ENCODE measurements around the gene AGPAT3. TPM values are rescaled to one million over a fixed set of nuclear protein-coding genes. Genes with fewer than 3 reads are reported as not detected.
A peak's percentile ranks its signal among the peaks of the same experiment; 100 is the strongest.

AGPAT3 gene
- total and polyA plus RNA-seq, 8 donors: 9.9 to 83.1 (median 36.7) TPM

- intact Hi-C loops (cut with DNase I; ENCODE audit: low total_unique reads): no loop called here
- Histone ChIP-seq H3K9me3 (no peaks in the 10 kb centered on the region), H3K27ac (peak overlapping the region in 4 of 5 donors; percentile 43 to 78 (median 56)), H3K36me3 (peaks cover 12 to 42% (median 33%) of the 10 kb centered on the region in 4 donors), H3K4me1 (peaks cover 9 to 42% (median 35%) of the 10 kb centered on the region in 4 donors), H3K27me3 (no peaks in the 10 kb centered on the region), H3K4me3 (no peak overlapping the region)
- DNase-seq: no peak
- no peak for TF ChIP-seq POLR2AphosphoS5 (IDR thresholded peaks at IDR 0.05)
- TF ChIP-seq EP300 (IDR thresholded peaks at IDR 0.05): no peak
- TF ChIP-seq, protein P1, sequence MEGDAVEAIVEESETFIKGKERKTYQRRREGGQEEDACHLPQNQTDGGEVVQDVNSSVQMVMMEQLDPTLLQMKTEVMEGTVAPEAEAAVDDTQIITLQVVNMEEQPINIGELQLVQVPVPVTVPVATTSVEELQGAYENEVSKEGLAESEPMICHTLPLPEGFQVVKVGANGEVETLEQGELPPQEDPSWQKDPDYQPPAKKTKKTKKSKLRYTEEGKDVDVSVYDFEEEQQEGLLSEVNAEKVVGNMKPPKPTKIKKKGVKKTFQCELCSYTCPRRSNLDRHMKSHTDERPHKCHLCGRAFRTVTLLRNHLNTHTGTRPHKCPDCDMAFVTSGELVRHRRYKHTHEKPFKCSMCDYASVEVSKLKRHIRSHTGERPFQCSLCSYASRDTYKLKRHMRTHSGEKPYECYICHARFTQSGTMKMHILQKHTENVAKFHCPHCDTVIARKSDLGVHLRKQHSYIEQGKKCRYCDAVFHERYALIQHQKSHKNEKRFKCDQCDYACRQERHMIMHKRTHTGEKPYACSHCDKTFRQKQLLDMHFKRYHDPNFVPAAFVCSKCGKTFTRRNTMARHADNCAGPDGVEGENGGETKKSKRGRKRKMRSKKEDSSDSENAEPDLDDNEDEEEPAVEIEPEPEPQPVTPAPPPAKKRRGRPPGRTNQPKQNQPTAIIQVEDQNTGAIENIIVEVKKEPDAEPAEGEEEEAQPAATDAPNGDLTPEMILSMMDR (IDR thresholded peaks at IDR 0.05): no peak
- no peak for TF ChIP-seq POLR2A (IDR thresholded peaks at IDR 0.05)
- 54 to 80% (median 69%) methylated on average over 4 to 6 of the region's 6 CpGs for WGBS, 5 donors
These were observed 37.4 kb downstream of the AGPAT3 start for GRCh38 chr21:43902441-43902840.

GRCh38 chr21:43903451-43904091 is 38.5 kb downstream of the AGPAT3 start:
- Histone ChIP-seq H3K4me3 (no peak overlapping the region), H3K36me3 (peaks cover 12 to 42% (median 38%) of the 10 kb centered on the region in 4 donors), H3K4me1 (peaks cover 14 to 52% (median 43%) of the 10 kb centered on the region in 4 donors), H3K27me3 (no peaks in the 10 kb centered on the region), H3K27ac (peak overlapping the region; percentile 20 to 78 (median 44)), H3K9me3 (no peaks in the 10 kb centered on the region)
- TF ChIP-seq EP300 (IDR thresholded peaks at IDR 0.05) (no peak), POLR2A (IDR thresholded peaks at IDR 0.05) (no peak), POLR2AphosphoS5 (IDR thresholded peaks at IDR 0.05) (no peak)
- TF ChIP-seq, protein P1 (IDR thresholded peaks at IDR 0.05): no peak
- WGBS, 5 donors: 46 to 60% (median 56%) methylated on average over 21 to 26 of the region's 26 CpGs
- DNase-seq: peak; percentile 51 to 76
- intact Hi-C loops (cut with DNase I; ENCODE audit: low total_unique reads): no loop called here

DNA sequence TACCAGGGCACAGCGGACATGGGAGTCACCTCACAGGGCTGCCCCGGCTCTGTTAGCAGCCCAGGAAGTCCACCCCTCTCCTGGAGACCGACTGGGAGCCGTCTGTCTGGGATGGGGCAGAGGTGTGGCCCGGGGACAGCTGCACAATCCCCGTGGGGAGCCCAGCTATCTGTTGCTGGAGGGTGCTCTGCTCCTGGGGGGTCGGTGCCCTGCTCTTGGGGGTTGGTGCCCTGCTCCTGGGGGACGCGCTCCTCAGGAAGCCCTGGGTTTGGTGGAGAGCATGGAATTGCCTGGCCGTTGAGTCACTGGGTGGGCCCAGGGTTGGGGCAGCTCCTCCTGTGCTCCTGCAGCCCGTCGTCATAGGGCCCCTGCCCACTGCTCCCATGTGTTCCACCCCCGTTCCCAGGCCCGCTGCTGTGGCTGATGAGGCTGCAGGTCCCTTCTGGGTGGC is 39.3 kb downstream of the AGPAT3 start:
- no peak overlapping the region for H3K4me3 ChIP-seq
- DNase-seq: no peak
- no peaks in the 10 kb centered on the region for H3K9me3 ChIP-seq
- intact Hi-C loops (cut with DNase I; ENCODE audit: low total_unique reads): no loop called here
- H3K4me1 ChIP-seq: peaks cover 14 to 56% (median 48%) of the 10 kb centered on the region in 4 donors
- peak overlapping the region; percentile 20 to 78 (median 44) for H3K27ac ChIP-seq
- H3K36me3 ChIP-seq: peaks cover 12 to 35% (median 34%) of the 10 kb centered on the region in 4 donors
- H3K27me3 ChIP-seq: no peaks in the 10 kb centered on the region
- WGBS, 5 donors: 89 to 96% (median 93%) methylated on average over 7 to 14 of the region's 14 CpGs
- TF ChIP-seq EP300 (IDR thresholded peaks at IDR 0.05): no peak
- TF ChIP-seq POLR2AphosphoS5 (IDR thresholded peaks at IDR 0.05): no peak
- TF ChIP-seq, protein P1 (IDR thresholded peaks at IDR 0.05): no peak
- TF ChIP-seq POLR2A (IDR thresholded peaks at IDR 0.05): no peak

DNA sequence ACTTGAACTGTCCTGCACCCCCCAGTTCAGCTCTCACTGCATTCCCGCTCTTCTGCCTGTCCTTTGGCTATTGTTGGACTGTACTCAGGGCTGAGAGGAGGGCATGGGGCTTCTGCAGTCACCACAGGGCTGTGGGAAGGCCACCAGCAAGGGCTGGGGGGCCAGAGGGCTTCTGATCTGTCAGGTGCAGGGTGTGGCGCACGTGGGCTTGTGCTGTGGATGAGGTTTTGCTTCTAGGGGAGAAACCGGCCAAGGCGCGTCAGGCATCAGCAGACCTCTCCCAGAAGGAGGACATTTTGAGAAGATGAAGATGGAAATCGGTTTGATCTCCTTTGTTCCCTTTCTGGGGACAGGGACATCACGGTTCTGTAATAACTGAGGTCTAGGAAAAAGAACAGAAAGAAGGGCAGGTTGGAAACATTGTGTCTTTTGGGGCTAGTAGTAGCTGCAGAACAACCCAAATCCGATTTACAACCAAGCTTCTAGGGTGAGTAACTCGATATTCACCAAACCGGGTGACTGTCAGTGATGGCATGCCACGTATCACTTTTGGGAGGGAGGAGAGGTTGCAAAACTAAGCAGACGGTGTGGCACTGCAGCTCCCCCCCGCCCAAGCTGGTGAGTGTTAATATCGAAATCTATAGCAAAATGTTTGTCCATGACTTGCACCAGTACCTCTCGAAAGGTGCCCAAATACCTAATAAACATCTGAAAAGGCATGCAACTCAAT is 40.9 kb downstream of the AGPAT3 start:
- peaks cover 14 to 51% (median 41%) of the 10 kb centered on the region in 4 donors for H3K4me1 ChIP-seq
- no peak overlapping the region for H3K27ac ChIP-seq
- H3K4me3 ChIP-seq: no peak overlapping the region
- H3K9me3 ChIP-seq: no peaks in the 10 kb centered on the region
- H3K36me3 ChIP-seq: peaks cover 12 to 32% (median 28%) of the 10 kb centered on the region in 4 donors
- WGBS, 5 donors: 88 to 95% (median 92%) methylated on average over 16 of the region's 16 CpGs
- no peak for DNase-seq
- no peak for TF ChIP-seq POLR2AphosphoS5 (IDR thresholded peaks at IDR 0.05)
- TF ChIP-seq EP300 (IDR thresholded peaks at IDR 0.05): no peak
- no peak for TF ChIP-seq POLR2A (IDR thresholded peaks at IDR 0.05)
- intact Hi-C loops (cut with DNase I; ENCODE audit: low total_unique reads): no loop called here
- no peaks in the 10 kb centered on the region for H3K27me3 ChIP-seq
